GM21717 (cell line): ENCODE measurements around the gene TMEM238.
"Not testable (repeated sequence)": the region's sequence is repeated elsewhere in the genome, so short reads cannot be mapped to it uniquely, and the experiment has no call there.

Experiments
- ATAC-seq: cut with Tn5 transposase; IDR thresholded peaks from one replicate; pipeline ENCODE4 v1.9.1; 2021; ENCODE audit warnings: mild to moderate bottlenecking, moderate library complexity; ENCODE audit not compliant: unreplicated experiment

TMEM238 gene, protein sequence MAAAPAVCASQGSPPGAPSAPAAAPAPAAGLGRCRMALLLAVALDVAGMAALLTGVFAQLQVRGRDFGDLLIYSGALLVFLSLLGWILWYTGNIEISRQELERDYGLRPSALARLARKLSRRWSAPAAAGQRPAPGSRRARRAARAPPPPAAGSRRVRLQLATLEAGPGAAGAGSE

DNA sequence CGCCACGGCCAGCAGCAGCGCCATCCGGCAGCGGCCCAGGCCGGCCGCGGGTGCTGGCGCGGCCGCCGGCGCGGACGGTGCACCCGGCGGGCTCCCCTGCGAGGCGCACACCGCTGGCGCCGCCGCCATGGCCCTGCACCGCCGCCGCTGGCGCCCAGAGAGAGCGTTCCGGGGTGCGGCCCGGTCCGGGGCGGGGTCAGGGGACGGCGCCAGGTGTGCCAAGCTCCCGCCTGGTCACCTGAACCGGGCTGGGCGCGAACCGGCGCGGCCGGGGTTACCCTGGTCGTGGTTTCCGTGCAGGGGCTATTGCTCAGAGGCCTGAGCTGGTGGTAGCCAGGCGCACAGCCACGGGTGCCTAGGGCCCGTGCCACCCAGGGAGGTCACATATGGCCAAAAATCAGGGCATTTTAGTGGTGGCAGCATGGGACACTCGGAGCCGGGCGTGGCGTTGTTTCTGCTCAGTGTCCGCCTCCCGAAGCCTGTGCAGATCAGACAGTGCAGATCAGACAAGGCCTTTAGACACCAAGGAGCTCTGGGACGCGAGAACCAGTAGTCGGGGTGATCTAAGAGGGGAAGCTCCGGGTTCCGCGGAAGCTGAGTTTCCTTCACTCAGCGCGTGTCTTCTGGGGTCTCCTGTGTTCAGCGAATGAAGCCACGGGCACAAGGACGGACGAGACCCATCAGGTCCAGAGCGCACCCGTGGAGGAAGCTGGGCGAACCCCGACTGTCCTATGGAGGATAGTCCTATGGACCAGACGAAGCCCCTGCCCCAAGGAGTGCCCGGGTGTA lies at the start of gene TMEM238:
TSS of gene TMEM238 (minus strand) at position 162 of the 789 bp plus-strand sequence. CDS start at position 129, 33 bp downstream.
- ATAC-seq: peak; percentile 4

DNA sequence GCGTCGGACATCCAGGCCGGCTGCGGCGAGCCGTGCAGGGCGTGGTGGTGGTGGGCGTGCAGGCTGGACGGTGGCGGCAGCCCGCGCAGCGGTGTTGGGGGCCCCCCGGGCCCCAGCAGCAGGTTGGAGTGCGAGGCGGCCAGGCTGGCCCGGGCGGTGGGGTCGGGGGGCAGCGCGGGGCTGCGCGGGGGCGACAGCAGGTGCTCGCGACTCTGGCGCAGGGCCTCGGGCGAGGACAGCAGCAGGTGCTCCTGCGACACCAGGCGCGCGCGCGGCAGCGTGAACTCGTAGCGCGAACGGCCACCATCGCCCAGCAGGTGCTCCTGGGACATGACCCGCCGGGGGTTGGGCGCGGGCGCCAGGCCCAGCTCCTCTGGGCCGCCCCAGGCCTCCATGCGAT lies 49.2 kb upstream of the TMEM238 start:
- ATAC-seq: no peak

DNA sequence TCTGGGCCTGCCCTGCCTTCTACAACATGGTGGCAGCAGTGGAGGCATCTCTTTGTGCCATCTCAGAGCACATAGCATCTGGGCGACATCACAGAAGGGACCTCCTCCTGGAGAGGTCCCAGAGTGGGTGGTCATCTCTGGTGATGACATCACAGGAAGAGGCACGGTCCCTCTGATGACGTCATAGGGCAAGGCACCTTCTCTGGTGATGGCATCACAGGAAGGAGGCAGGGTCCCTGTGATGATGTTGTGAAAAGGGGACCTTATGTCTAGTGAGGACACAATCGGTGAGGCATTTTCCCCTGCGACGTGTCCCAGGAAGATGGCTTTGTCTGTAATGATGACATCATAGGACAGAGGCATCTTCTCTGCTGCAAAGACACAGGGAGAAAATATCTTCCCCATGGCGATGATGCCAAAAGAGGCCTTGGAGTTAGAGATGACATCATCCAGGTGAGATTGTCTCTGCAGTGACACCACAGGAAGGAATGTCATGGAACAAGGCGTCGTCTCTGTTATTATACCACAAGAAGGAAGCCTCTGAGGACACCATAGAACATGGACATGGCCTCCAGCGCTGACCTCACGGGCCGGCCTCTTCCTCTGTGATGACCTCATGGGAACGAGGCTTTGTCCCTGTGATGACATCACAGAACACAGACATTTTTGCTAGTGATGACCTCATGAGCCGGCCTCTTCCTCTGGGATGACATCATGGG lies 48.3 kb upstream of the TMEM238 start:
- no peak for ATAC-seq

DNA sequence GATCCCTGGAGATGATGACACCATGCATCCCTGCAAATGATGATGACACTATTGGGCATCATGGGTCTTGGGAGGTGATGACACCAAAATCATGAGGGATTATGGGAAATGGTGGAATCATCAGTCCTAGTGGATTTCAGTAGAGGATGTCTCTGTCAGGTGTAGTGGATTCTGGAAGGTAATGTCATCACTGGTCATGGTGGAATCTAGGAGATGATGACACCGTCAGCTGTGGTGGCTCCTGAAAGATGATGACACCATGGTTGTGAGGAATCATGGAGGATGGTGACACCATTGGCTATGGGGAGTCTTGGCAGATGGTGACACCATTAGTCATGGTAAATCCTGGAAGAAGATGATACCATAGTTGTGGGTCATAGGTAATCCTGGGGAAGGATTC lies 47.1 kb upstream of the TMEM238 start:
- no peak for ATAC-seq

DNA sequence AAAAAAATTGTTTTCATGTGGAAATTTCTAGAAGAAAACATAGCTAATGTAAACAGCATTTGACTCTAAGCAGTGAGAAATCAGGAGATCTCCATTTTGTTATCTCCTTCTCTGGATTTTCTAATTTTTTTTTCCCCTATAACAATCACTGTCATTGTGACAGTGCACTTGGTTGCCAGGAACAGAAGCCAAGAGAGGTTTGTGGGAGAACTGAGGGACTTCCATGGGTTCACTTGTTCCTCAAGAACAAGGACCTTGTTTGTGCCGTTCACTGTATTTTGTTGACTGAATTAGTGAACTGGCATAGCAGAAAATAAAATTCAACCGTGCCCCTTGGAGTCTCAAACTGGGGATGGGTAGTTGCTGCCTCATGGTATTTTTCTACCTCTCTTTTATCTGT lies 42.0 kb upstream of the TMEM238 start:
- no peak for ATAC-seq

DNA sequence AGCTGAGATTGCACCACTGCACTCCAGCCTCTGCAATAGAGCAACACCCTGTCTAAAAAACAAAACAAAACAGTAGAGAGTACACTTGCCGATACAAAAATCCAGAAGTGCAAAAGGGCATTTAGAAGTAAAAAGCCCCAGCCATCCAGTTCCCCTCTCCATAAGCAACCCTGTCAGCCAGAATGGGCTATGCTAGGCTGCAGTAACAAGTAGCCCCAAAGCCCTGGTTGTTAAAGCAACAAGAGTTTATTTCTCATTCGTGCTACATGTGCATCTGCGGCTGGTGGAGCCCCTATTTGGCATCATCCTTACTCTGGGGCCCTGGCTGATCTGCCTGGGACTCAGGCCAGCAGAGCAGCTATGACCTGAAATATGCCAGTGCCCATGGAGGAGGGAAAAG lies 40.4 kb upstream of the TMEM238 start:
- ATAC-seq: no peak

DNA sequence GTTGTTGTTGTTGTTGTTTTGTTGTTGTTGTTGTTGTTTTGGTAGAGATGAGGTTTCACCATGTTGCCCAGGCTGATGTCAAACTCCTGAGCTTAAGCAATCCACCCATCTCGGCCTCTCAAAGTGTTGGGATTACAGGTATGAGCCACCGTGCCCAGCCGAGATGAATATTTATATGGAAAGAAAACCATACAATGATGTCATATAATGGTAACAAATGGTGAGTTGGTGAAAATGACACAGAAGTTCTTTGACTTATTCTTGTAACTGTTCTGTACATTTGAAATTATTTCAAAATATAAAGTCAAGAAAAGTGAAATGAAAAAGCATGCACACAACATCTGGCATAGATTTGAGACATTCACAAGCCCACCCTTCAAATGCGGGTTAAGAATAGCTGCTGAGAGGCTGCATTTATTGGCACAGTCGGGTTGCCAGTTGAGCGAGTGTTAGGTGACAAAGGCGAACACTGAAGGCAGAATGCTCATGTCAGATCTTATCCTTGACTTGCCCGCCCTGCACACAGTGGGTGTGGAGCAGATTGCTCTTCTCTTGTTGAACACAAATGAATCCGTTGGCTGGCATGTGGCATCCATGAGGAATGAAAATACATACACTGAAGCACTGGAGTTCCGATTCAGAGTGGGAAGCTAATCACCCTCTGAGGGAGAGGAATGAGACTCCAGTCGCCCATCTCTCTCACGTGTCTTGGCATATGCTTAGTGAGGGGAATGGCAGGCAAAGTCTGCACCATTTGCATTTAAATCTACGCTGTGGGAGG lies 39.3 kb upstream of the TMEM238 start:
- no peak for ATAC-seq

DNA sequence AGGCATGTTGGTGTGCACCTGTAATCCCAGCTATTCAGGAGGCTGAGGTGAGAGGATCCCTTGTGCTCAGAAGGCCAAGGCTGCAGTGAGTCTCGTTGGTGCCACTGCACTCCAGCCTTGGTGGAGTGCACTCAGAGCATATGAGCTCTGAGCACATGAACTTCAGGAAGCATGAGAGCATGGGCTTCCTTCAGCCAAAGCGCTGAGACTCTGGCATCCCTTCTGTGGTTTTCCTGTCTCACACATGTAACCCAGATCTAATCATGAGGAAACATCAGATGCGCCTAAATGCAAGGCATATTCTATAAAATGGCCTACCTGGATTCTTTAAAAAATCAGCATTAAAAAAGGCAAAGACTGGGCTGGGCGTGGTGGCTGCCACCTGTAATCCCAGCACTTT lies 37.2 kb upstream of the TMEM238 start:
- not testable (repeated sequence) for ATAC-seq

DNA sequence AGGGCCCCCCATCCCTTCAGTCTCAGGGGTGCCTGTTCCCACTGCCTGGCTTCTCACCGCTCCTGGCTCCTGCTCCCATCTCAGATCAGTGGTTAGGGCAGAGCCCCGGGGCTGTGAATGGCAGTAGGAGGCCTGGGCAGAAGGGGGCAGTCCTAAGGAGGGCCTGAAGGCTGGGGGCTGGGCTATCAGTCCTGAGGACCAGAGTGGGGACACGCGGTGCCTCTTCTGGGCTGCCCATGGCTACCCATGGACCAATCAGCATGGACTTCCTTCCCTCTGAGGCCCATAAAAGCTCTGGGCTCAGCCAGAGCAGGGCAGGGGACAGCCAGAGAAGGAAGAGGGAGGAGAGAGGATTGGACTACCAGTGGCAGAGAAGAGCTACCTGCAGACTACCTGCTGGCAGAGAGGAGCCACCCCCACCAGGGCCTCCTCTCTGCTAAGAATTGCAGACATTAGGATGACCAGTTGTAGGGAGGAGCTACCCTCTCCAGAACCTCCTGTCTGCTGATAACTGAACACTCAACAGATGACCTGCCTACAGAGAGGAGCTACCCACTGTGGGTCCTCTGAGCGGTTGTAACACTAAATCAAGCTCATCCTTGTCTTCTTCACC lies 35.6 kb upstream of the TMEM238 start:
- no peak for ATAC-seq

DNA sequence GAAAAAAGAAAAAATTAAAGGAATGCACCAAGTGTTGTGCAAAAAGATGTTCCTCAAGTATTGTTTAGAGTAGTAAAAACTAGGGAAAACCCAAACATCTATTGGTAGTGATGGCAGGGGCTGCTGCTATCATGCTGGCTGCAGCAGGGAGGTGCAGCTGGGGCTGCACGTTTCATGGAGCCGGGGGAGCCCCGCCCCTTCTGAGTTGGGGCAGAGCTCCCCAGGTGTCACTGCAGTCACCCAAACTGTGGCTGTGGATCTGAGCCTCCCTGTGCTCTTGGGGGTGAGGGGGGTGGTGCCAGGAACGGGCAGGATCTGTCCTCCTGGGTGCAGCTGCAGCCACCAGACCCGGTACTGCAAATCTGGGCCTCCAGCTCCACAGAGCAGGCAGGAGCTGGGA lies 35.0 kb upstream of the TMEM238 start:
- ATAC-seq: no peak

DNA sequence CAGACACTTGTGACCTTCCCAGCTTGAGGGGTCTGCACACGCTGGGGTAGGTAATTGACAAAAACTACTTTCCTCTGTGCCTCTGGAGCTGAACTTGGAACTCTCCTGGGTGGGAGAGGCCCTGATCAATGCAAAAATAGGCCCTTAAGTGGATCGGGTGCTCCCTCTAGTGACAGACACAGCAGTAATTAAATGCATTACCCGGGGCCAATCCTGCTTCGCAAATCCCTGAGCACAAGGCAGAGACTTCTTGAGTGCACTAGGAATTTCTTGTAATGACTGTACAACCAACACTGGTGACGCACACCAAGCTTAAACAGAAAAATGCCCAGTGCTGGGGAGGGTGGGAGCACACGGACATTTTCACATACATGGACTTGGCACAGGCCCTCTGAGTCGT lies 34.1 kb upstream of the TMEM238 start:
- ATAC-seq: no peak

DNA sequence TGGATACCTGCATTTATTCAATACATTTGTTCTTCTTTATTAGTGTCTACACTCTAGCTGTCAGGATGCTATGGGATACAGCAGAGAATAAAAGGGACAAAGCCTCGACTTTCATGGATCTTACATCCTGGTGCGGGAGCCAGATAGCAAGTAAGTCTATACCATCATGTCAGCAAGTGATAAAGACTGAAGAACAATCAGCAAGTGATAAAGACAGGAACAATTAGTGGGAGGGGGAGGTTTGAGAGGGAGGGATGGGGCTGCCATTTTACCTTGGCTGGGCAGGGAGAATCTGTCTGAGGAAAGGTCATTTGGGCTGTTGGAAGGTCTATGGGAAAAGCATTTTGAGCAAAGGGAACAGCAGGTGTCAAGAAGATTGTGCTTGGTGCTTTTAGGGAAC lies 26.1 kb upstream of the TMEM238 start:
- ATAC-seq: no peak

DNA sequence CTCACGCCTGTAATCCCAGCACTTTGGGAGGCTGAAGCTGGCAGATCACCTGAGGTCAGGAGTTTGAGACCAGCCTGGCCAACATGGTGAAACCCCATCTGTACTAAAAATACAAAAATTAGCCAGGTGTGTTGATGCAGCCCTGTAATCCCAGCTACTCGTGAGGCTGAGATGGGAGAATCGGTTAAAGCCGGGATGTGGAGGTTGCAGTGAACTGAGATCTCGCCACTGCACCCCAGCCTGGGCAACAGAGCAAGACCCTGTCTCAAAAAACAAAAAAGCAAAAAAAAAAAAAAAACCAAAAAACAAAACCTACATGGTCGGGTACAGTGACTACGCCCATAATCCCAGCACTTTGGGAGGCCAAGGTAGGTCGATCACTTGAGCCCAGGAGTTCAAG lies 25.1 kb upstream of the TMEM238 start:
- not testable (repeated sequence) for ATAC-seq

DNA sequence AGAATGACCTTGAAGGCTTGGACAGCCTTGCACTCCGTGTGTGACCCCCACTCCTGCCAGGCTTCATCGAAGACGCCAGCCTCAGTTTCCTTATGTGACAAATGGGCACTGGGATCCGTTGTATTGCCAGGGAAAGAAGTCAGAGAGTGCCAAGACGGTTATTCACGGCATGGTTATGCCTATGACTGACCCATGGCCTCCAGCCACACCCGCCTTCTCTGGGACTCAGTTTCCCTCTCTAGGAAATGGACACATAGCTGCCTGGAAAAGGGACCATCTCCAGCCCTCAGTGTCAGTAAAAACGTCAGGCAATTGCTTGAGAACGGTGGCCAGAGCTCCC lies 24.4 kb upstream of the TMEM238 start:
- no peak for ATAC-seq

DNA sequence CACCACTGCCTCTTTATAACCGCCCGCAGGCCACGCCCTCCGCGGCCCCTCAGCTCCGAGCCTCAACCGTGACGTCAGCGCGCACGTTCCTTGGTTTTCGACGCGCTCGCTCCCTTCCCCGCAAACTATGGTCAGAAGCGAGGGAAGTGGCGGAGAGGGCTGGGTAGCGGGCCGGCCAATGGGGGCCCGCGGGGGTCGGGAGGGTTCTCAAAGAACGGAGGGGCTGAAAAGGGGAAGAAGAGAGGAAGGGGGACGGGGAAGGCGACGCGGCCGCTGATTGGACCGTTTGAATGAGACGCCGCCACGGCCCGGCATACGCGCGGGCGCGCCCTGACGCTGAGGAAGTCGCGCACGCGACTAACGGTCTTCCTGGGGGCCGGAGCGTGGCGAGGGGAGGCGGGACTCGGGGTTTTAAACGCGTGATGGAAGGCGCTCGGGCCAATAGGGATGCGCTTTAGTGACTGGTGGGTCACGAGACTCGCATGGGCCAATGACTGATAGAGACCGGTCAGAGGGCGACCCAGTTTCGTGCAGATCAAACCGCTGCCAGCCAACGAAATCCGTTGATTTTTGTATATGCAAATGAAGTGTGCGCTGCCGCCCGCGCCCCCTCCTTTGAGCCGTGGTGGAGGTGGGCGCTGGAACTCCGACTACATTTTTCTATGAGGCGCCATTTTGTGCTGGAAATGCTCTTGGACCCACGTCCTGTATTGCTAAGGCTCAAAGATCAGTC lies 23.9 kb upstream of the TMEM238 start:
- peak; percentile 80 for ATAC-seq

DNA sequence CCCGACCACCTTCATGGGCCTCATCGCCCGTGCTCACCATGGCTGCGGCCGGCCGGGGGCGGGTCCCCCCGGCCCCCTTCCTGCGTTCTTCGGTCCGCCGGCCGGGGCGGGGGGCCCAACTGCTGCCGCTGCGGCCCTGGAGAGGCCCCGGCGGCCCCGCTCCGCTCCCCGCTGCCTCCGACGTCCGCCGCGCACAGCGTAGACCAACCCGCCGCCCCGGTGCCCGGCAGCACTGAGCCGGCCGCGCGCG lies 23.4 kb upstream of the TMEM238 start, which contains the start of gene UBE2S:
TSS of gene UBE2S (minus strand) at position 239 of the 250 bp plus-strand sequence. CDS start at position 40, 199 bp downstream.
- ATAC-seq: not testable (repeated sequence)

DNA sequence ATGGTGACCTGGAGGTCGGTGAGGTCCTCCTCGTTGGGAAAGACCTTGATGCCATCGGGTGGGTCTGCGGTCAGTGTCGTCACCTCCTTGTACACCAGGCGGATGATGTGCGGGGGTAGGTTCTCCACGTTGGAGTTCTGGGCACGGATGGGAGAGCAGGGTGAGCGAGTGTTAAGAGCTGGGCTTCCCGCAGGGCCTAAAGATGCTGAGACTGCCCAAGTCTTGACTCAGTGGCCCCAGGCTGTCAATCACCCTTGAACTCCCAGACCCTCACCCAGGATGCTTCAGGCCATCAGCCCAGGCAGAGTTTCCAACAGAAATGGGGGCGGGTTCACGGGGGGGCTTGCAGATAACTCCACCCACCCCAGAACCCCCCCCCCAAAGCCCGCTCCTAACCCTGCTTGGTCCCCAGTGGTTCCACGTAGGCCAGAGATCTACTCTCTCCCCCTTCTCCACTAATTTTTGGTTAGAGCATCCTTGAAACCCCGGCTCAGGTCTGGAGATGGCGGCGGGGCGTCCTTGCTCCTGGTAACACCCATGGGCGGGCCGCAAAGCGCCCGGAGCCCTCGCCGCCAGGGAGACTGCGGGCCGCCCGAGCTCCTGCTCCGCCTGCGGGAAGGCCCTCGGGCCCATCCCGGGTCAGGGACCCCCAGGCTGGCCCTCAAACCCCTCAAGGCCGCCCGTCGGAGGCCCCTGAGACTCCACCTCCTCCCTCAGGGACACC lies 22.9 kb upstream of the TMEM238 start:
- ATAC-seq: no peak

DNA sequence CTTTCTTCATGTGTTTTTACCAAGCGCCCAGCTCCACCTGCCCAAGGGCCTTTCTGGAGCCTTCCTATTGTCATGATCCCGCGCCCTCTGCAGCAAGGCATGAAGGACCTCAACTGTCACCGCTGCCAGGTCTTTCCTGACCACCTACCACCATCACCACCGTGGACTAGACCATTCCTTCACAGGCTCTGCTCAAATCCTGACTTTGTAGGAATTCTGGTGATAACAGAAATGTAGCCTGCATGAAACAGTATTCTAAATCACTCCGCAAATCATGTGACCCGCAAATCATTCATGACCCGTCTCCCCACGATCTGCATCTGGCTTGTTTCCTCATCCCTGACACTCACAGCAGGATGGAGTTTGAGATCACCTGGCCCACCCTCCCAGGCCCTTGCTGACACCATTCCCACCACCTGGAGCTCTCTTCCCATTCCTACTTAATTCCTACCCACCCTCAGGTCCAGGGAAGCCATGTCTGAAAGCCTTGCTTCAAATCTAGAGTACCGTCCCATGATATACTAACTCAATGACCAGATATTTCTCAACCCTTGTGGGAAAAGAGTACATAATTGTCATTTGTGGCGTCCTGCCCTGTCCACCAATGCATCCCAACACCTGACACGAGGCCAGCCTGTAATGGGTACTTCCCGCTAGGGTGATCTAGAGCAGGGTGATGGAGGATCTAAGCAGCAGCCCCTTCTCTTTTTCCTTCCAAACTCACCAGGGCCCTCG lies 22.2 kb upstream of the TMEM238 start:
- no peak for ATAC-seq

DNA sequence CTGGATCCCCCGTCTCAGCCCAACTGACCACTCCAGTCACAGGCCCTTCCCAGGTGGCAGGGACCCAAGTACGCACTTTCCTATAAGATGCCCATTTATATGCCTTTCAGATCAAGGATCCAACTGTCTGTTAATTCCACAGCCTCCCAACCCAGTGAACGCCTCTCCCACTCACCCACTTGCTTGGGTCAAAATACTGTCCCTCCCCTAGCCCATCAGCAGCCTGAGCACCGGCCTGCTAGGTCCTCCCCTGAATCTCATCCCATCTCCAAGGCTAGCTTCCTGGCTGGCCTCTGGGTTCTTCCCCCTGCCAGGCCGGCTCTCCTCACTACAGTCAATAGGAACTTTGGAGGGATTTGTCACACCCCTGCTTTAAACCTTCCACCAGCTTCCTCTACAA lies 21.5 kb upstream of the TMEM238 start:
- ATAC-seq: no peak
